Measurements from ENCODE around the gene UCN.
"Not testable (repeated sequence)": the region's sequence is repeated elsewhere in the genome, so short reads cannot be mapped to it uniquely, and the experiment has no call there.

UCN gene

GRCh38 chr2:27308359-27308881, at the start of gene UCN:
Gene UCN (minus strand): TSS chr2:27308445. CDS start chr2:27307895, 550 bp downstream.
- no peak for DNase-seq

GRCh38 chr2:27356382-27357181, 48.3 kb upstream of the UCN start, which contains the start of gene GTF3C2:
Gene GTF3C2 (minus strand): TSS chr2:27356764. CDS start chr2:27343554, 13,210 bp downstream.
- peak; percentile 92 for DNase-seq

GRCh38 chr2:27356056-27356381, 47.8 kb upstream of the UCN start:
- DNase-seq, result no peak

- no peak for DNase-seq
Observed at GRCh38 chr2:27354597-27354927, 46.3 kb upstream of the UCN start.

- no peak for DNase-seq
Observed at GRCh38 chr2:27353762-27354596, 45.7 kb upstream of the UCN start.

- DNase-seq, result not testable (repeated sequence)
Observed at GRCh38 chr2:27353386-27353761, 45.1 kb upstream of the UCN start.

GRCh38 chr2:27351802-27352598, 43.8 kb upstream of the UCN start:
- no peak for DNase-seq

GRCh38 chr2:27350106-27350693, 42.0 kb upstream of the UCN start:
- DNase-seq, result no peak

GRCh38 chr2:27347641-27348040, 39.4 kb upstream of the UCN start:
- DNase-seq, result no peak

GRCh38 chr2:27336173-27336572, 27.9 kb upstream of the UCN start:
- no peak for DNase-seq

GRCh38 chr2:27335311-27335710, 27.1 kb upstream of the UCN start:
- DNase-seq, result no peak

- DNase-seq, result no peak
Observed at GRCh38 chr2:27324720-27325119, 16.5 kb upstream of the UCN start.

- no peak for DNase-seq
Observed at GRCh38 chr2:27323596-27324285, 15.5 kb upstream of the UCN start.

- DNase-seq, result peak; percentile 91
Observed at GRCh38 chr2:27322766-27323595, 14.7 kb upstream of the UCN start, which contains the start of gene MPV17. Gene MPV17 (minus strand): TSS chr2:27323097. CDS start chr2:27322517, 580 bp downstream.

GRCh38 chr2:27322301-27322765, 14.1 kb upstream of the UCN start:
- DNase-seq, result no peak

GRCh38 chr2:27320958-27321543, 12.8 kb upstream of the UCN start:
- DNase-seq, result no peak

- DNase-seq, result not testable (repeated sequence)
Observed at GRCh38 chr2:27319839-27320238, 11.6 kb upstream of the UCN start.

GRCh38 chr2:27316655-27317412, 8.6 kb upstream of the UCN start:
- no peak for DNase-seq

- DNase-seq, result no peak
Observed at GRCh38 chr2:27315122-27315521, 6.9 kb upstream of the UCN start.

- no peak for DNase-seq
Observed at GRCh38 chr2:27314709-27315108, 6.5 kb upstream of the UCN start.

All from CD4-positive, alpha-beta T cell treated with Interleukin-17A for 4 hours (primary cell).